NCI-H2171 treated with DMSO at 0.1 percent for 48 hours (cell line): ENCODE results near the gene CDH13.
A peak's percentile ranks its signal among the peaks of the same experiment; 100 is the strongest.

Experiments used
- DNase-seq: peaks from one replicate; lab custom pipeline; 2025; lab: John Stamatoyannopoulos, UW

CDH13 gene

DNA sequence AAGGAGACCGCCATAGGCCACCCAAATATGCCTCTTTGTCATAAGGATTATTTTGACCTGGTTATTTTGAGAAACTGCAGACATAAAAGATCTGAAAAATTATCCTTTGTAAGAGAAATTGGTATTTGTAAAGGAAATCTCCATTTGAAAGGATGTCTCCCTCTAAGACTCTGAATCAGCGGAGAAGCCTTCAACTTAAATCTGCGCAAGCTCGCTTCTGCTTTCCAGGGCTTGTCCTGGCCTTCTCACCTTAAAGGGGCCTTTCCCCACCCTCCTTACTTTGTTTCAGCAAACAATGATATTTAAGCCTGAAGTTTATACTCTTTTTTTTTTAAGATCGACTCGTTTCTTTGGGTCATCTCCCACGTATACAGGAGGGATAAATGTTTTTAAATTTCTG, 1215.5 kb downstream of the CDH13 start:
- DNase-seq: no peak

DNA sequence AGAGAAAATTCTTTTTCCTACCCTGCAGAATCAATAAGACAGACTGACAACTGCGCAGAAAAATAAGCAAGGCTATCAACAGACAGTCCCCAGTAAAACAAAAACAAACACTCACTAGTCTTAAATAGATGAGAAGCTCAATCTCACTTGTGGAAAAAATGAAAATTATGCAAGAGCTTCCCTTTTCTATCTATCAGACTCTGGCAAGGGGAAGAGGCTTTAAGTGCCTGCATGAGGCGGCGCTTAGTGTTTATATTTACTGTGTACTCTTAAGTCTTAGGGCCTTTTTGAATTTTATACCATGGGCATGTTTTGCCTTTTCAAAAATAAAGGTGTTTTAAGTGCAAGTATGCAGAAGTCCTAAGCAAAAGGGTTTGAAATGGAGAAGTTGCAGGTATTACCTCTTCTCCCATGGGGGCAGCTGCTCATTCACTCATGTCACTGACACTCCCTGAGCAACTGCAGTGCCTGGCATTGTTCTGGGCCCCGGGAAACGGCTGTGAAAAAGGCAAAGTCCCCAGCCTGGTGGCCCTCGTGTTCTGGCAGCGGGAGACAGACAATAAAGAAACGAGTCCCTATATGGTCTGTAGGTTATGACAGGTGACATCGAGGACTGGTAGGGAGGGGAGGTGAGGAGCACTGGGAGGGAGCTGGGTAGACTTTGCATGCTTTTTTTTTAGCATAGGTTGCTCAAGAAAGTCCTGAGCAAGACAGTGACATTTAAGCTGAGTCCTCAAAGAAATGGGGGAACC, 1216.2 kb downstream of the CDH13 start:
- DNase-seq: peak; percentile 24

GRCh38 chr16:83843657-83844056, 1216.9 kb downstream of the CDH13 start:
- DNase-seq: no peak

DNA sequence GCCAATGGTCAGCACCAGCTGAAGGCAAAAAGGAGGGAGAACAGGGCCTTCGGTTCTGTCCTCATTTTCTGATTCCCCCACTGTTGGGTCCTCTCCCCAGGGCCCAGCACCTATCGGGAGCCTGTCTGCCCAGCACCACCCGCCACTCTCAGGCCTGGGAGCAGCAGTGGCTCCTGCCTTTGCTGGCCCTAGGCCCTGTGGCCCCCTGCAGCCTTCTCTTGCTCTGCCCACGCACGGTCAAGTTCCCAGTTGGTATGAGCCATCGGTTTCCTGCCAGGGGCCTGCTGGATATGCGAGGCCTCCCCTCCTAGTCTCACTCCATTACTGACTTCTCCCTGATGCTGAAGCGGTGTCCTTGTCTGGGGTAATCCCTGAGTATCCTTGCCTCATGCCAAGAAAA, 1218.5 kb downstream of the CDH13 start:
- no peak for DNase-seq

DNA sequence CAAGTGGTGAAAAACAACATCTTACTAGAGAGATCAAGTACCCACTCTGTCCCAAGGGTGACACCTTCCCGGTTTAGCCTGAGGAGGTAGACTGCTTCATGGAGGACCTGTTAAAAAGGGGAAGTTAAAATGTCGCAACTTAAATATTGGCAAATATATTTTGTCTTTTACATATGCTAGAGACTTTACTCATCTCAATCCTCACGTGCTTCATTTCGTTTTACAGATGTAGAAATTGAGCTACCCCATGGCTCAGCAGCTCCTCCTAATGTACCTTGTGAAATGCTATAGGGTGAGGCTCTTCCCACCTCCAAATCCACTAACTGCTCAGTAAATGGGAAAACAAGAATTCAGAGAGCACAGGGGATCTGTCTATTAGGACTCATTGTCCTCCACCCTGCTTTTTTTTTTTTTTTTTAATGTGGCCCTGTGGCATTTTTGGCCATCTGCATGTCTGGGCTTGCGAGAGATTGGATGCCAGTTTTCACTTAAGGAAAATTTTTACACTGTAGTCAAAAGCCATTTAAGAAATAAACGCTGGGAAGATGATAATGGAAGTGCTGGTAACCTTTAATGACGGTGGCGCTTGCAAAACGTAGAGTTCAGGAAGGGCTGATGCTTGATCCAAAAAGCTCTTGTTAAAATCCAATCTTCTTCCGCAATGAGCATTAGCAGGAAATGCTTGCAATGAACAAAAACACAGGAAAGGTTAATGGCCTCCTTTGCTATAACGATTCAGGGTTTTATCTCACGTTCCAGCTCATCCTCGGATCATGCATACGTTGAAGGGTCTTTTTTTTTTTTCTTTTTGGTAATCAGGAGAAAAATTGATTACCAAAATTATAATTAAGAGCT, 1220.8 kb downstream of the CDH13 start:
- no peak for DNase-seq

- DNase-seq: no peak
Measured at GRCh38 chr16:83849421-83849820, 1222.7 kb downstream of the CDH13 start.
